ENCODE measurements around the gene NFIX. TPM values are rescaled to one million over a fixed set of nuclear protein-coding genes. Genes with fewer than 3 reads are reported as not detected.

NFIX gene
- total RNA-seq, 1 donor from 2014 or later, result 8.4 TPM

- Histone ChIP-seq H3K4me2 (ENCODE audit: low read length) (no peak overlapping the region), H3K79me2 (ENCODE audit: insufficient read depth, low read length) (peaks cover 14% of the 10 kb centered on the region), H3K9me3 (ENCODE audit: insufficient read depth, low read depth, low read length) (no peaks in the 10 kb centered on the region), H3K36me3 (ENCODE audit: insufficient read depth, low read length) (peaks cover 2% of the 10 kb centered on the region), H3K4me3 (ENCODE audit: insufficient read depth, low read depth, low read length) (no peak overlapping the region), H3K4me1 (ENCODE audit: insufficient read depth, low read length) (peaks cover 23% of the 10 kb centered on the region), H2AFZ (ENCODE audit: low read depth, low read length) (no peak overlapping the region), H3K9ac (ENCODE audit: low read length) (no peak overlapping the region), H4K20me1 (ENCODE audit: insufficient read depth, low read length) (peaks cover 35% of the 10 kb centered on the region), H3K27ac (ENCODE audit: low read depth, low read length) (no peak overlapping the region), H3K27me3 (ENCODE audit: insufficient read depth, low read length) (no peaks in the 10 kb centered on the region)
- FAIRE-seq (no peak), DNase-seq (ENCODE audit: low read depth) (no peak)
- Mint-ChIP-seq H3K36me3 (ENCODE audit: low read depth, unreplicated experiment) (peaks cover 11% of the 10 kb centered on the region), H3K27ac (ENCODE audit: unreplicated experiment) (no peak overlapping the region), H3K4me3 (ENCODE audit: unreplicated experiment) (no peak overlapping the region), H3K9me3 (ENCODE audit: unreplicated experiment) (no peaks in the 10 kb centered on the region), H3K27me3 (ENCODE audit: low read depth, unreplicated experiment) (peaks cover 55% of the 10 kb centered on the region), H3K4me1 (ENCODE audit: low read depth, unreplicated experiment) (peaks cover 17% of the 10 kb centered on the region)
- TF ChIP-seq, protein P1, sequence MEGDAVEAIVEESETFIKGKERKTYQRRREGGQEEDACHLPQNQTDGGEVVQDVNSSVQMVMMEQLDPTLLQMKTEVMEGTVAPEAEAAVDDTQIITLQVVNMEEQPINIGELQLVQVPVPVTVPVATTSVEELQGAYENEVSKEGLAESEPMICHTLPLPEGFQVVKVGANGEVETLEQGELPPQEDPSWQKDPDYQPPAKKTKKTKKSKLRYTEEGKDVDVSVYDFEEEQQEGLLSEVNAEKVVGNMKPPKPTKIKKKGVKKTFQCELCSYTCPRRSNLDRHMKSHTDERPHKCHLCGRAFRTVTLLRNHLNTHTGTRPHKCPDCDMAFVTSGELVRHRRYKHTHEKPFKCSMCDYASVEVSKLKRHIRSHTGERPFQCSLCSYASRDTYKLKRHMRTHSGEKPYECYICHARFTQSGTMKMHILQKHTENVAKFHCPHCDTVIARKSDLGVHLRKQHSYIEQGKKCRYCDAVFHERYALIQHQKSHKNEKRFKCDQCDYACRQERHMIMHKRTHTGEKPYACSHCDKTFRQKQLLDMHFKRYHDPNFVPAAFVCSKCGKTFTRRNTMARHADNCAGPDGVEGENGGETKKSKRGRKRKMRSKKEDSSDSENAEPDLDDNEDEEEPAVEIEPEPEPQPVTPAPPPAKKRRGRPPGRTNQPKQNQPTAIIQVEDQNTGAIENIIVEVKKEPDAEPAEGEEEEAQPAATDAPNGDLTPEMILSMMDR (IDR thresholded peaks at IDR 0.05; ENCODE audit: insufficient read depth, low read depth, low read length), result no peak
- TF ChIP-seq EZH2 (IDR thresholded peaks at IDR 0.05; ENCODE audit: insufficient read depth, low read length), result no peak
These were observed 90.4 kb downstream of the NFIX start for GRCh38 chr19:13085666-13086065.

GRCh38 chr19:13086341-13086740 lies 91.1 kb downstream of the NFIX start:
- H3K4me1 Mint-ChIP-seq (ENCODE audit: low read depth, unreplicated experiment), result peaks cover 23% of the 10 kb centered on the region

DNA sequence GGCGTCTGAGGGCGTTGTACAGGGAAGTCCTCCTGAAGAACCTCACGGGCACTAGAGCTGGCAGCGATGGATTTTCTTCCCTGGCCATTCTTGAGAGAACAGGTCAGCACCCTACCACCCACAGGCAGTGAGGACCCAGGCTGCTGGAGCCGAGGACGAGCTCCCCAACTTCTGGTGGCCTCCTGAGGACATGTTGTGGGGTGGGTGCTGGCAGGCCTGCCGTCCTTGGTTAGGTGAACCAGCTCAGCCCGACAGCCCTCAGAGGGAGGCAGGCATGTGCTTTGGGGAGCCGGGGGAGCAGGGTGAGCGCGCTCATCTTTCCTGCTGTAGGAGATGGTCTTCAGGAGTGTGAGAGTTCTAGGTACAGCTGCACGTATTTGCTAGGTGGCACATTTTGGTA lies 92.0 kb downstream of the NFIX start:
- H3K4me3 Mint-ChIP-seq (ENCODE audit: unreplicated experiment), result no peak overlapping the region
- no peak overlapping the region for H3K4me3 ChIP-seq (ENCODE audit: insufficient read depth, low read depth, low read length)
- H3K27ac ChIP-seq (ENCODE audit: low read depth, low read length), result no peak overlapping the region
- H3K27ac Mint-ChIP-seq (ENCODE audit: unreplicated experiment), result no peak overlapping the region
- H3K9me3 ChIP-seq (ENCODE audit: insufficient read depth, low read depth, low read length), result no peaks in the 10 kb centered on the region
- no peak overlapping the region for H3K9ac ChIP-seq (ENCODE audit: low read length)
- peaks cover 34% of the 10 kb centered on the region for H4K20me1 ChIP-seq (ENCODE audit: insufficient read depth, low read length)
- peaks cover 2% of the 10 kb centered on the region for H3K36me3 ChIP-seq (ENCODE audit: insufficient read depth, low read length)
- no peak overlapping the region for H3K4me2 ChIP-seq (ENCODE audit: low read length)
- TF ChIP-seq, protein P1 (IDR thresholded peaks at IDR 0.05; ENCODE audit: insufficient read depth, low read depth, low read length), result no peak
- no peak for TF ChIP-seq EZH2 (IDR thresholded peaks at IDR 0.05; ENCODE audit: insufficient read depth, low read length)
- H3K36me3 Mint-ChIP-seq (ENCODE audit: low read depth, unreplicated experiment), result peaks cover 12% of the 10 kb centered on the region
- H3K4me1 Mint-ChIP-seq (ENCODE audit: low read depth, unreplicated experiment), result peaks cover 28% of the 10 kb centered on the region
- FAIRE-seq (no peak), DNase-seq (ENCODE audit: low read depth) (no peak)
- peaks cover 48% of the 10 kb centered on the region for H3K27me3 Mint-ChIP-seq (ENCODE audit: low read depth, unreplicated experiment)
- H3K79me2 ChIP-seq (ENCODE audit: insufficient read depth, low read length), result peaks cover 14% of the 10 kb centered on the region
- H2AFZ ChIP-seq (ENCODE audit: low read depth, low read length), result no peak overlapping the region
- peaks cover 35% of the 10 kb centered on the region for H3K4me1 ChIP-seq (ENCODE audit: insufficient read depth, low read length)
- H3K27me3 ChIP-seq (ENCODE audit: insufficient read depth, low read length), result no peaks in the 10 kb centered on the region
- H3K9me3 Mint-ChIP-seq (ENCODE audit: unreplicated experiment), result no peaks in the 10 kb centered on the region

More at GRCh38 chr19:13086341-13086740, 91.1 kb downstream of the NFIX start:
- peaks cover 30% of the 10 kb centered on the region for H3K4me1 ChIP-seq (ENCODE audit: insufficient read depth, low read length)
- H2AFZ ChIP-seq (ENCODE audit: low read depth, low read length), result no peak overlapping the region
- no peaks in the 10 kb centered on the region for H3K27me3 ChIP-seq (ENCODE audit: insufficient read depth, low read length)
- H3K36me3 Mint-ChIP-seq (ENCODE audit: low read depth, unreplicated experiment), result peaks cover 12% of the 10 kb centered on the region
- no peak overlapping the region for H3K4me2 ChIP-seq (ENCODE audit: low read length)
- no peak overlapping the region for H3K27ac ChIP-seq (ENCODE audit: low read depth, low read length)
- H3K9ac ChIP-seq (ENCODE audit: low read length), result no peak overlapping the region
- no peak overlapping the region for H3K4me3 ChIP-seq (ENCODE audit: insufficient read depth, low read depth, low read length)
- DNase-seq (ENCODE audit: low read depth) (no peak), FAIRE-seq (no peak)
- H3K4me3 Mint-ChIP-seq (ENCODE audit: unreplicated experiment), result no peak overlapping the region
- peak overlapping the region; percentile 51 for H3K27ac Mint-ChIP-seq (ENCODE audit: unreplicated experiment)
- H4K20me1 ChIP-seq (ENCODE audit: insufficient read depth, low read length), result peaks cover 35% of the 10 kb centered on the region
- TF ChIP-seq, protein P1 (IDR thresholded peaks at IDR 0.05; ENCODE audit: insufficient read depth, low read depth, low read length), result no peak
- TF ChIP-seq EZH2 (IDR thresholded peaks at IDR 0.05; ENCODE audit: insufficient read depth, low read length), result no peak
- peaks cover 2% of the 10 kb centered on the region for H3K36me3 ChIP-seq (ENCODE audit: insufficient read depth, low read length)
- H3K9me3 ChIP-seq (ENCODE audit: insufficient read depth, low read depth, low read length), result no peaks in the 10 kb centered on the region
- peaks cover 14% of the 10 kb centered on the region for H3K79me2 ChIP-seq (ENCODE audit: insufficient read depth, low read length)
- no peaks in the 10 kb centered on the region for H3K9me3 Mint-ChIP-seq (ENCODE audit: unreplicated experiment)
- H3K27me3 Mint-ChIP-seq (ENCODE audit: low read depth, unreplicated experiment), result peaks cover 54% of the 10 kb centered on the region

Data from astrocyte (in vitro differentiated cells and primary cell).